Embryonic facial prominence (tissue), 1 donor: ENCODE results near the gene IFITM1.
"Not testable (repeated sequence)": the region's sequence is repeated elsewhere in the genome, so short reads cannot be mapped to it uniquely, and the experiment has no call there.

Experiments
- DNase-seq: peaks from one replicate; pipeline ENCODE4 v3.0.0-alpha.2; 2016; ENCODE audit errors: extremely low spot score

The IFITM1 gene

GRCh38 chr11:308740-309665, 4.8 kb upstream of the IFITM1 start:
- DNase-seq = not testable (repeated sequence)

GRCh38 chr11:309979-310572, 3.8 kb upstream of the IFITM1 start:
- DNase-seq = not testable (repeated sequence)

- not testable (repeated sequence) for DNase-seq
Measured at GRCh38 chr11:311013-311748, 2.7 kb upstream of the IFITM1 start.

GRCh38 chr11:312092-312816, 1.6 kb upstream of the IFITM1 start:
- DNase-seq = no peak

GRCh38 chr11:313304-313786, 495 bp upstream of the IFITM1 start:
- no peak for DNase-seq

- DNase-seq = not testable (repeated sequence)
Measured at GRCh38 chr11:314554-314875, 675 bp downstream of the IFITM1 start.

GRCh38 chr11:315051-315481, 1.2 kb downstream of the IFITM1 start:
- DNase-seq = no peak

- DNase-seq = no peak
Measured at GRCh38 chr11:315516-315994, 1.7 kb downstream of the IFITM1 start.

- no peak for DNase-seq
Measured at GRCh38 chr11:316031-316701, 2.3 kb downstream of the IFITM1 start.

GRCh38 chr11:316891-317301, 3.1 kb downstream of the IFITM1 start:
- no peak for DNase-seq

- DNase-seq = not testable (repeated sequence)
Measured at GRCh38 chr11:317668-318404, 4.0 kb downstream of the IFITM1 start.

GRCh38 chr11:318405-319120, 4.7 kb downstream of the IFITM1 start:
- not testable (repeated sequence) for DNase-seq

GRCh38 chr11:319121-319887, 5.5 kb downstream of the IFITM1 start:
- DNase-seq = not testable (repeated sequence)

- DNase-seq = not testable (repeated sequence)
Measured at GRCh38 chr11:319888-320273, 6.0 kb downstream of the IFITM1 start.

GRCh38 chr11:324156-324555, 10.3 kb downstream of the IFITM1 start:
- DNase-seq = no peak

- DNase-seq = not testable (repeated sequence)
Measured at GRCh38 chr11:324593-325517, 11.0 kb downstream of the IFITM1 start.

- DNase-seq = no peak
Measured at GRCh38 chr11:325796-326591, 12.2 kb downstream of the IFITM1 start.
